AG04449 (cell line): ENCODE results near the gene ARNT2.

ENCODE experiments used
- CTCF ChIA-PET: fragments of 350-600 bp; formaldehyde crosslinking; extraction: SDS; loops from one replicate; lab custom pipeline; 2021; ENCODE audit warnings: antibody characterized with exemption; lab: Yijun Ruan, JAX
- POLR2A ChIA-PET: fragments of 400-600, 350-600 bp; formaldehyde crosslinking; extraction: SDS; loops from one replicate; lab custom pipeline; 2020; ENCODE audit warnings: antibody characterized with exemption, inconsistent platforms; lab: Yijun Ruan, JAX
- DNase-seq: peaks from one replicate; pipeline ENCODE4 v3.0.0-alpha.2; 2010; ENCODE audit warnings: low read depth, low spot score
- H3K4me3 ChIP-seq: 2 replicates; pipeline ENCODE4 v1.5.1; 2011; ENCODE audit warnings: low read depth, mild to moderate bottlenecking, control low read depth, low read length
- CTCF ChIP-seq: IDR thresholded peaks from one replicate; pipeline ENCODE4 v1.5.1; 2011; ENCODE audit warnings: mild to moderate bottlenecking, moderate library complexity, low read length, control low read depth, inconsistent platforms; ENCODE audit not compliant: insufficient read depth; ENCODE audit errors: missing control alignments

ARNT2 gene

GRCh38 chr15:80611543-80612080, 207.4 kb downstream of the ARNT2 start:
- ChIA-PET POLR2A (no interaction called here), CTCF (interaction anchor here (1.4 to 2.5 kb wide), 3 partner anchors 8 to 155 kb away, joined by 5 to 7 read pairs (median 5); no protein-coding TSS in a partner anchor)
- DNase-seq: no peak
- no peak overlapping the region for H3K4me3 ChIP-seq
- TF ChIP-seq CTCF: no peak

- no peak overlapping the region for H3K4me3 ChIP-seq
- DNase-seq: no peak
- ChIA-PET POLR2A (no interaction called here), CTCF (interaction anchor here (1.1 to 2.5 kb wide), 3 partner anchors 15 to 156 kb away, joined by 3 to 7 read pairs (median 5); no protein-coding TSS in a partner anchor)
- no peak for TF ChIP-seq CTCF
Observed at GRCh38 chr15:80612118-80612823, 208.1 kb downstream of the ARNT2 start.

GRCh38 chr15:80613762-80614365, 209.7 kb downstream of the ARNT2 start:
- no peak for DNase-seq
- ChIA-PET CTCF (interaction anchor here (1.1 to 2.5 kb wide), 4 partner anchors 17 to 162 kb away, joined by 3 to 7 read pairs (median 4); no protein-coding TSS in a partner anchor), POLR2A (no interaction called here)
- TF ChIP-seq CTCF: no peak
- no peak overlapping the region for H3K4me3 ChIP-seq

- no peak for DNase-seq
- ChIA-PET POLR2A (no interaction called here), CTCF (interaction anchor here (0.8 to 1.4 kb wide), 2 partner anchors 47 to 161 kb away, joined by 3 to 4 read pairs; no protein-coding TSS in a partner anchor)
- H3K4me3 ChIP-seq: no peak overlapping the region
- TF ChIP-seq CTCF: no peak
Observed at GRCh38 chr15:80614711-80615360, 210.7 kb downstream of the ARNT2 start.

GRCh38 chr15:80615361-80615736, 211.2 kb downstream of the ARNT2 start:
- ChIA-PET CTCF (no interaction called here), POLR2A (no interaction called here)
- TF ChIP-seq CTCF: no peak
- no peak for DNase-seq
- no peak overlapping the region for H3K4me3 ChIP-seq
